Stimulated activated CD8-positive, alpha-beta memory T cell treated with anti-CD3 and anti-CD28 coated beads, Interleukin-2, amount 100 ng/mL, for 48 hours (primary cell): ENCODE measurements around the gene AVPR1A.
"Not testable (repeated sequence)": the region's sequence is repeated elsewhere in the genome, so short reads cannot be mapped to it uniquely, and the experiment has no call there.

ENCODE experiments used
- DNase-seq, 2 donors: peaks; one replicate each; pipeline ENCODE4 v3.0.0-alpha.2; 2020; ENCODE audit warnings: low read depth in 2 of 2

The AVPR1A gene

DNA sequence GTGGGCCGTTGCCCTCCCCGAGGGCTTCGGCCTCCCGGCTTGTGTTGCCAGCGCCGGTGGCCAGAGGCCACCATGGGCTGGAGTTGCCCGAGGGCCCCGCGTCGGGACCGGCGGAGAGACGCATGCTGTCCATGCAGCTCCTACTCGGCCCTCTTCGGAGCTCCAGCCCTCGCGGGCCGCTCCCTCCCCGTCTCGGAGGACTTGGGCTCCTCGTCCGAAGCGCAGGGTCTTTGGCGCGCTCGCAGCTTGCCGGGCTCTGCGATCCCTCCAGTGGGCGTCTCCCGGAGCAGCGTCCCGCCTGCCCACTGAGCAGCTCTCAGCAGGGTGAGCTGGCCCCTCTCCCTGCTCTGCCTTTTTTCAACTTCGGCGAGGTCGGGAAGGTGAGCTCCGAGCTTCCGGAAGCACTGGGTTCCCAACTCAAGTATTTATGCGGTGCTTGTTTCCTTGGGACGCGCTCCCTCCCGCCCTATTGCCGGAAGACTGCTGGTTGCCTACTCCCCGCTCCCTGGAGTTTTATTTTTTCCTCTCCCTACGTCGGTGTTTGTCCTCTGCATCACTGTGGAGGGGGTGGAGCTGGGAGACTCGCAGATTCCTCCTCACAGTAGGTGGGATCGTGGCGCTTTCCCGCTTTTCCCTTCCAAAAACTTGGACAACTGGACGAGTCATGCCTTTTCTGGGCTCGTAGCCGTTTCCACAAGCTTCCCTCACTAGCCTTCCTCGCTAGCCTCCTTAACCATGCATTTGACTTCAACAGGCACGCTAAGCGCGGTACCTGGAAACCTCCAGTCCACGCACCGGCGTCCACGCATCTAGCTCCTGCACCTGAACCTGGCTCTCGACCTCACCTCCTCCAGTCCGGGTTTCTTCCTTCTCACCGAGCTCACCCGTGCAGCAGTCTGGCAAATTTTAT, at the start of gene AVPR1A:
TSS of gene AVPR1A (minus strand) at position 489 of the 910 bp plus-strand sequence. CDS start at position 124, 365 bp downstream.
- no peak for DNase-seq

- no peak for DNase-seq
These were observed 45.2 kb upstream of the AVPR1A start for GRCh38 chr12:63196168-63196567.

- DNase-seq = no peak
These were observed 28.2 kb upstream of the AVPR1A start for GRCh38 chr12:63179224-63179623.

- no peak for DNase-seq
These were observed 19.3 kb upstream of the AVPR1A start for GRCh38 chr12:63170321-63170720.

DNA sequence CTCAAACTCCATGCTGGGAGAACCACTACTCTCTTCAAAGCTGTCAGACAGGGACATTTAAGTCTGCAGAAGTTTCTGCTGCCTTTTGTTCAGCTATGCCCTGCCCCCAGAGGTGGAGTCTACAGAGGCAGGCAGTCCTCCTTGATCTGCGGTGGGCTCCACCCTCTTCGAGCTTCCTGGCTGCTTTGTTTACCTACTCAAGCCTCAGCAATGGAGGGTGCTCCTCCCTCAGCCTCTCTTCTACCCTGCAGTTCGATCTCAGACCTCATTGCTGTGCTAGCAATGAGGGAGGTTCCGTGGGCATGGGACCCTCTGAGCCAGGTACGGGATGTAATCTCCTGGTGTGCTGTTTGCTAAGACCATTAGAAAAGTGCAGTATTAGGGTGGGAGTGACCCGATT, 16.7 kb upstream of the AVPR1A start:
- DNase-seq = not testable (repeated sequence)

DNA sequence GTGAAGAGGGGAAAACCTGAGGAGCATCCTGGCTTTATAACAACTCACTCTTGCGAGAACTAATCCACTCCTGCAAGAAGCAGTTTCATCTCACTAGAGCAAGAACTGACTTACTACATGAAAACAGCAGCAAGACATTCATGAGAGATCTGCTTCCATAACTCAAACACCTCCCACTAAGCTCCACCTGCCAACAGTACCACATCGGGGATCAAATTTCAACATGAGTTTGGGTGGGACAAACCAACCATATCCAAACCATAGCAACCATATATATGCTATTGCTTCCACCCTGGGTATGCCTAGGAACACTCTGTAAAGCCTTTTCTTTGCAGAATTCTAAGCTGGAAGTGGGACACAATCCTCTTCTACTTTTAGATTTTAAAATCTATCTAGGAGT, 13.9 kb upstream of the AVPR1A start:
- DNase-seq = no peak

- DNase-seq = no peak
These were observed 12.5 kb upstream of the AVPR1A start for GRCh38 chr12:63163541-63163940.

DNA sequence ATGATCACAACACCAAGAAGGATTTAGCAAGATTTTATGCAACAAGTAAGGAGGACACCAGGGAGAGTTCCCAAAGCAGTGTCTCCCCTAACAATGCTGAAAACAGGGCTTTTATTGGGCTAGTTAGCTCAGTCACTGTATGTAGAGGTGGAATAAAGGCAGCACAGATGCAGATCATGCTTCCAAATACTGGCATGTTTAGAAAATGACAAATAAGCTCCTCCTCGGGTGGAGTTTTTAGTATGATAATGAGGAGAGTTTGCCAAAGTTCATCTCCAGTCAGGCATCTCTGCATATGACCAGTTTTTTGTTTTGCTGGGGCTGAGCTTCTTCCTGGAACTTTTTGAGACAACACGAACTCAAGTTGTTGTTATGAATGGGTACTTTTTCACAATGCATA, 4.4 kb upstream of the AVPR1A start:
- no peak for DNase-seq

DNA sequence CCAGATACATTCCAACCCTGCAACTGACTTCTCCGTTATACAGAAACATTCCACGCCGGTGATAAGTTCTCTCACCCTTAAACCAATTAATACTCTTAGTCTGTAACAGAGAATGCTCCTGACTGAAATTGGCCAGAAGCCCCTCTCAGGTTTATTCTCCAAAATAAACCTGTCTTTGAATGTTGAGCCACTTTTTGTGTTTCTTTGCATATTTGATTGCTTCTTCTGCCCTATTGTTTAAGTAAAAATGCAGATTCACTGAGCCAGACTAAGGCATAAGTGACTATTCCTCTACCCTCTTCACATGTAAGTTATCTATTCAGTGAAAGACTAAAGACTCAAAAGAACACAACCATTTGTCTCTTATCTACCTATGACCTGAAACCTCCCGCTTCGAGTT, 3.6 kb upstream of the AVPR1A start:
- DNase-seq = no peak

DNA sequence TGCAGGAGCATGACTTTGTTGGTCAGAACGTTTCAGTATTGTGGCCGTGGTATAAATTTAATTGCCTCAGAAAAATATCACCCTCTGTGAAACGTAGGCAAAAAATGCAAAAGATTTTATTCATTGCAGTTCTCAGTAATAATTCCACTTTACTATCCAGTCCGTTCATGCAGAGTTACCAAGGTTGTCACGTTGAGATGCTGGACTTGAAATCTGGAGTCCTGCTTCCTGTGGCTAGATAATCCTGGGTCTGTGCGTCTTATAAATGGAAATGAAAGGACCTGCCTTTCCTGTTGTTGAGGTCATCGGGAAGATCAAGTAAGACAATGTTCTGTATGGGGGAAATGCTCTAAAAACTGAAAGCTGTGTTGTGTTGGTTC, 1.3 kb upstream of the AVPR1A start:
- DNase-seq = no peak

DNA sequence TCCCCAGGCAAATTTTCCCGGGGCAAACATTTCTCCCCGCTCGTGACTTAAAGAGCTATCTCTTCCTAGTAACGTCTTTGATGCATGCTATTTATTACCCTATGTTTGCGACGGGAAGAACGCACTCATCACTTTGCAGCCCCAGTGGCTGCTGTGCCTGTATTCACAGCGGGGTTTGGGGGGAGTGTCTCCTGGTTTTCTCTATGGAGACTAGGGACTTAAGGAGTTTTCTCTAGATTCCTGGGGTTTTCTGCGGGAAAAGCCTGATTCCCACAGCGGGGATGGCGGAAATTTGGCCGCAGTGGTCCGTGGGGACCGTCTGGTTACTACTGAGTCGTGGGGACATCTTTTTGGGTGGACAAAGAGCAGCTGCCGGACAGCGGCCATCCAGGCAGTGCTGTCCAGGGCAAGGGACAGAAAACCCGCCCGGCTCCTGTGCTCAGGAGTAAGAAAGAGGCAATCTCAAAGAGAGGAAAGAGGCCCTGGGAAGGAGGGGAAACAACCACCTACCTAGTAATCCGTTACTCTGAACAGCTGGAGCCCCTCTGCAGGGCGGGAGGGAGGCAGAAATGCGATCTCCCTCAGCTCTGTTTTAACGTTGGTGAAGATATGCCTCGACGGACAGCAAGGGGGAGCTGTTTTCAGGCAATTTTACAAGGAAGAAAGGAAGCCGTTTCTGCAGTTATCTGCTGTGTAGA, 771 bp upstream of the AVPR1A start:
- DNase-seq = no peak

- no peak for DNase-seq
These were observed 890 bp downstream of the AVPR1A start for GRCh38 chr12:63149909-63150712.

DNA sequence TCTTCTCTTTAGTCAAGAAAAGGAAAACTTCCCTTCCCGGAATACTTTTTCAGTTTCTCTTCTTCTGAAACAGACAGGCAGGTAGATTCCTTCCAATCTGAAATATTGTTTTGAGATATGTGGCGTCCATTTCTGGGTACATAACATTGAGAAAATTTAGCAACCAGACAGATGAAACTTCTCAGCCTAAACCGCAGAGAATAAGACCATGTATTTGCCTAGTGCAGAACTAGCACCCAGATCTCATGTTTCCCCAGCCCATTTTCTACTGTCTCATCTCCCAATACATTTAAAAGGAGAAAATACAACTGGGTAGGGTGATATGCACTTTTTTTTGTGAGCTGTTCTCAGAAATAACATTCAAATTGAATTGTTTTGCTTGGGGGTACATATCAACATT, 6.4 kb downstream of the AVPR1A start:
- DNase-seq = no peak

- no peak for DNase-seq
These were observed 12.5 kb downstream of the AVPR1A start for GRCh38 chr12:63138488-63138887.

- no peak for DNase-seq
These were observed 17.0 kb downstream of the AVPR1A start for GRCh38 chr12:63133981-63134380.

DNA sequence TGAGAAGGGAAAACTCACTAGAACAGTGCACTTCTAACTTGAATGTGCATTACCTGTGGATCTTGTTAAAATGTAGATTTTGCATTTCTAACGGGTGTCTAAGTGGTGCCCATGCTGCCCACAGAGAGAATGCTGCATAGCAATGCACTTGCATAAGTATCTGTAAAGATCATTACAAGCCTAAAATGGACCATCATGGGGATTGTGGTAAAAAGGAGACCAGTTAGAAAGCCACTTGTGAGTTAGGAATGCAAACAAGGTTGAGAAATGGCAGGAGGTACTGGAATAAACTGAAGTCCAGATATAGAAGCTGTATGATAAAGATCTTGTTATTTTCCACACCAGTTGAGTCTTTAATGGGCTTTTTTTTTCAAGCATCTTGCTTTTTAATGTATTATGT, 18.8 kb downstream of the AVPR1A start:
- no peak for DNase-seq

DNA sequence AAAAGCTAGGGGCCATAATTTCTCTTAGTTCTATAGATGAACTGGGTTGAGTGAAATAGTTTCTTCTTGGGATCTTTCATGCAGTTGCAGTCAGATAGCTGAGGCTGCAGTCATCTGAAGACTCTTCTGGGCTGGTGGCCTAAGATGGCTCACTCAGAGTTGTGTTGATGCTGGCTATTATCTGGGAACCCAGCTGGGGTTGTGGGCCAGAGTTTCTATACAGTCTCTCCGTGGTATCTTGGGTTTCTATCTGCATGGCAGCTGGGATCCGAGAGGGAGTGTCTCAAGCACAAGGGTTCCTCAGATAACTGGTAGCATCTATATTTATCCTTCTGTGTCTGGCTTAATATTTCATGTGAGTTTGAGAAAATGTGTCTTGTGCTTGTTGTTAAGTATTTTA, 21.1 kb downstream of the AVPR1A start:
- no peak for DNase-seq

DNA sequence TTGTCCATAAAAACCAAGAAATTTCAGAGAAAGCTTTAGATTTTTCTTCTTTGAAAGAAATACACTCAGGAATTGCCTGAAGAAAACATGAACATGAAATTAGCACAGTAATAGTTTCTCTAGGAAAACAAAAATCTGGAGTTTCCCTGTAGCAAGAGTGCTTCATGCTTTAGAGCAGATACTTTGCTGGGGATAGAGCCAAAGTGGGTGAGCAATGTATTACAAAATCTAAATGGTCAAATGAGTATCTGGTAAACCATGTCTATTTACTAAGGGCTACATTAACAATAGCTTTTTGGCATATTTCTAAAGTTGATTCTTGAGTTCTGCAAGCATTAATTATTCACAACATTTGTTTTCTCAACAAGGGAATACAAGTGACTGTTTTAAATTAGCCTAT, 26.2 kb downstream of the AVPR1A start:
- DNase-seq = no peak

DNA sequence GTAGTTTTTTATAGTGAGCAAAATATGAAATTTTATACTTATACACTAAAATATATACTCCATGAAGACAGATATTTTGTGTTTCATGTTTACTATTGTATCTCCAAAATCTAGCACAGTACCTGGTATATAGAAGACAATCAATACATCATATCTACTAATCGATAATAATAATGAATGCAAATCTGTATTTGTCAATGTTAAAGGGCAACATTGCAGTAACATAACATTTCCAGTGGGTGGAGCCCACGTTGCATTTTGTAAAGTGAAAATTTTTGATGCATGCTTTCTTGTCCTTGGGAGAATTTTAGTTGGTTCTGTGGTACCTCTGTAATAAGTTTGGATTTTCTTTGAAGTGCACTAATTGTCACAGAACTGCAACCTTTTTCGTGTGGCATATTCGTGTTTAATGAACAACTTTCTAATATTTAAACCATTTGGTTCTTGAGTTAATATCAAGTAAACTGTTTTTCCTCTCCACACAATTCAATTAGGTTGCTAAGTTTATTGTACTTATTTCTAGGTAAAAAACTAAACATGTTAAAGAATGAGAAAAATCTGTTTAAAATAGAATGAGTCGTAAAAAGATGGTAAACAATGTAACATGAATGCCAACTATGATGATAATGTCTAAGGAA, 47.4 kb downstream of the AVPR1A start:
- DNase-seq = no peak

GRCh38 chr12:63101920-63102319, 49.1 kb downstream of the AVPR1A start:
- no peak for DNase-seq

- DNase-seq = no peak
These were observed 52.1 kb downstream of the AVPR1A start for GRCh38 chr12:63098851-63099250.
